ENCODE measurements around the gene PPIF.

The PPIF gene

GRCh38 chr10:79347226-79347893 is at the start of gene PPIF:
Gene PPIF (plus strand): TSS chr10:79347469. CDS start chr10:79347549, 80 bp downstream.
- DNase-seq, result peak; percentile 59

- no peak for DNase-seq
Measured at GRCh38 chr10:79298403-79299244, 48.6 kb upstream of the PPIF start.

- DNase-seq, result no peak
Measured at GRCh38 chr10:79299397-79300241, 47.6 kb upstream of the PPIF start.

GRCh38 chr10:79300711-79301110 is 46.6 kb upstream of the PPIF start:
- no peak for DNase-seq

- DNase-seq, result no peak
Measured at GRCh38 chr10:79301754-79302530, 45.3 kb upstream of the PPIF start.

- DNase-seq, result no peak
Measured at GRCh38 chr10:79303631-79304478, 43.4 kb upstream of the PPIF start.

GRCh38 chr10:79304479-79305087 is 42.7 kb upstream of the PPIF start:
- DNase-seq, result no peak

GRCh38 chr10:79305515-79305914 is 41.8 kb upstream of the PPIF start:
- DNase-seq, result no peak

GRCh38 chr10:79305988-79306387 is 41.3 kb upstream of the PPIF start:
- DNase-seq, result no peak

- DNase-seq, result no peak
Measured at GRCh38 chr10:79306644-79307220, 40.5 kb upstream of the PPIF start.

- no peak for DNase-seq
Measured at GRCh38 chr10:79308016-79308415, 39.3 kb upstream of the PPIF start.

- no peak for DNase-seq
Measured at GRCh38 chr10:79308969-79309665, 38.2 kb upstream of the PPIF start.

- DNase-seq, result no peak
Measured at GRCh38 chr10:79310200-79310865, 36.9 kb upstream of the PPIF start.

GRCh38 chr10:79310911-79311573 is 36.2 kb upstream of the PPIF start:
- no peak for DNase-seq

- DNase-seq, result no peak
Measured at GRCh38 chr10:79311581-79312407, 35.5 kb upstream of the PPIF start.

GRCh38 chr10:79312601-79313187 is 34.6 kb upstream of the PPIF start:
- DNase-seq, result no peak

- no peak for DNase-seq
Measured at GRCh38 chr10:79313320-79313719, 33.9 kb upstream of the PPIF start.
